Thyroid gland (tissue), 4 donors: ENCODE results near the gene ACBD7. TPM values are rescaled to one million over a fixed set of nuclear protein-coding genes. Genes with fewer than 3 reads are reported as not detected.

Source experiments
- DNase-seq, 2 donors: peaks; one replicate each; pipeline ENCODE4 v3.0.0-alpha.2; 2019
- H3K27ac ChIP-seq, 3 donors: fragments of 200-600 bp; sonication (generic); 1 replicate in 2 of 3; 2 replicates in 1 of 3; pipeline ENCODE4 v1.5.1; 2016 to 2019; ENCODE audit warnings: mild to moderate bottlenecking in 1 of 3, moderate library complexity in 1 of 3
- H3K27me3 ChIP-seq: fragments of 200-600 bp; sonication (generic); one replicate; pipeline ENCODE4 v1.5.1; 2019
- H3K36me3 ChIP-seq, 2 donors: fragments of 200-600 bp; sonication (generic); one replicate each; pipeline ENCODE4 v1.5.1; 2016 to 2019
- H3K4me1 ChIP-seq, 2 donors: fragments of 200-600 bp; sonication (generic); one replicate each; pipeline ENCODE4 v1.5.1; 2017 to 2019
- H3K4me3 ChIP-seq, 3 donors: fragments of 200-600 bp; sonication (generic); replicated peaks in 1 of 3; 1 replicate in 2 of 3; 2 replicates in 1 of 3; pipeline ENCODE4 v1.5.1; 2016; ENCODE audit warnings: mild to moderate bottlenecking in 1 of 3
- H3K9me3 ChIP-seq: fragments of 200-600 bp; sonication (generic); one replicate; pipeline ENCODE4 v1.5.1; 2017
- POLR2A ChIP-seq, 2 donors: fragments of 450-650 bp; IDR thresholded peaks; one replicate each; pipeline ENCODE4 v1.6.1; 2017; ENCODE audit warnings: antibody characterized with exemption in 2 of 2, mild to moderate bottlenecking in 2 of 2, moderate library complexity in 1 of 2
- WGBS, 2 donors: methylation state at CpG; one replicate each; pipeline ENCODE4 v1.1.5; 2017; 5-methylcytosine and 5-hydroxymethylcytosine counted together
- intact Hi-C: fragments of 100-400 bp; cut with DNase I; formaldehyde crosslinking; loops from one replicate; pipeline ENCODE4 v1.15.1; 2023
- total RNA-seq, 4 donors: library from RNA; depleted of rRNA; stranded (reverse); fragments of >200 nt; gene quantifications; one replicate each; pipeline ENCODE4 v1.2.3, GENCODE V29; 2016
- TF ChIP-seq, protein P1 (sequence below), 6 experiments: fragments of 200-600 bp in 3 of 6; fragments of 450-650 bp in 3 of 6; sonication (generic) in 3 of 6; IDR thresholded peaks; one replicate each; pipeline ENCODE4 v1.5.1; 2016 to 2019; ENCODE audit warnings: antibody characterized with exemption in 6 of 6, mild to moderate bottlenecking in 2 of 6, inconsistent platforms in 1 of 6, moderate library complexity in 1 of 6

ACBD7 gene
- total RNA-seq, 4 donors from 2014 or later, result 0.54 to 1.3 (median 1.0) TPM

DNA sequence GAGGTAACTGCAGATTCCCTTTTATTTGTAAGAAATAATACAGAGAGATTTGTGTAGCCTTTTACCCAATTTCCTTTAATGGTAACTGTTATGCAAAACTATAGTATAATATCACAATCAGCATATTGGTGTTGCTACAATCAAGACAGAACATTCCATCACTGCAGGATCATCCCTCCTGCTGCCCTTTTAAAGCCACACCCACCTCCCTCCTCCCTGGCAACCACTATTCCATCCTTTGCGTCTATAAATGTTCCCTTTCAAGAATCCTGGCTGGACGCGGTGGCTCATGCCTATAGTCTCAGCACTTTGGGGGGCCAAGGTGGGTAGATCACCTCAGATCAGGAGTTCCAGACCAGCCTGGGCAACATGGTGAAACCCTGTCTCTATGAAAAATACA is 13.2 kb downstream of the ACBD7 start:
- TF ChIP-seq POLR2A (IDR thresholded peaks at IDR 0.05), result no peak
- TF ChIP-seq, protein P1, sequence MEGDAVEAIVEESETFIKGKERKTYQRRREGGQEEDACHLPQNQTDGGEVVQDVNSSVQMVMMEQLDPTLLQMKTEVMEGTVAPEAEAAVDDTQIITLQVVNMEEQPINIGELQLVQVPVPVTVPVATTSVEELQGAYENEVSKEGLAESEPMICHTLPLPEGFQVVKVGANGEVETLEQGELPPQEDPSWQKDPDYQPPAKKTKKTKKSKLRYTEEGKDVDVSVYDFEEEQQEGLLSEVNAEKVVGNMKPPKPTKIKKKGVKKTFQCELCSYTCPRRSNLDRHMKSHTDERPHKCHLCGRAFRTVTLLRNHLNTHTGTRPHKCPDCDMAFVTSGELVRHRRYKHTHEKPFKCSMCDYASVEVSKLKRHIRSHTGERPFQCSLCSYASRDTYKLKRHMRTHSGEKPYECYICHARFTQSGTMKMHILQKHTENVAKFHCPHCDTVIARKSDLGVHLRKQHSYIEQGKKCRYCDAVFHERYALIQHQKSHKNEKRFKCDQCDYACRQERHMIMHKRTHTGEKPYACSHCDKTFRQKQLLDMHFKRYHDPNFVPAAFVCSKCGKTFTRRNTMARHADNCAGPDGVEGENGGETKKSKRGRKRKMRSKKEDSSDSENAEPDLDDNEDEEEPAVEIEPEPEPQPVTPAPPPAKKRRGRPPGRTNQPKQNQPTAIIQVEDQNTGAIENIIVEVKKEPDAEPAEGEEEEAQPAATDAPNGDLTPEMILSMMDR (IDR thresholded peaks at IDR 0.05), result no peak
- Histone ChIP-seq H3K27me3 (no peaks in the 10 kb centered on the region), H3K9me3 (no peaks in the 10 kb centered on the region), H3K27ac (no peak overlapping the region), H3K36me3 (no peaks in the 10 kb centered on the region), H3K4me3 (no peak overlapping the region), H3K4me1 (no peaks in the 10 kb centered on the region)
- WGBS, 2 donors, result 94 to 97% methylated on average over 3 of the region's 3 CpGs
- DNase-seq, result no peak
- intact Hi-C loops, result no loop called here

DNA sequence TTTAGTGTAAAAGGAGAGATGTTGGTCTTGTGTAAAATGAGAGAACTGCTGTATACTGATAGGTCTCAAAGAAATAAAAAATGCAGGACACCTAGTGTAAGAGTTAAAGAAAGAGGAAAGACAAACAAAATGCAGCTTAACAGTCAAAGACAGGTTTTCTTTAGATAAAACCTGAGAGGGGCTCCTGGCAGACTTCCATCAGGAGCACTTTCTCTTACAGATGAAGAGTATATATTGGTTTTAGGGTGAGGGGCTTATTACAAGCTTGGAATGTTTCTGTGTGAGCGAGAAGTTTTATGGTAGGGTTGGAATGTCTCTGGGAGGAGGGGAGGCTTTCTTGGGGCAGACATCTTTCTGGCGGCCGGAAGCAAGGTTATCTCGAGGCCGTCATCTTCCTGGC is 16.2 kb downstream of the ACBD7 start:
- WGBS, 2 donors, result 84 to 95% methylated on average over 5 of the region's 5 CpGs
- no peaks in the 10 kb centered on the region for H3K27me3 ChIP-seq
- no peak overlapping the region for H3K4me3 ChIP-seq
- H3K9me3 ChIP-seq, result no peaks in the 10 kb centered on the region
- H3K27ac ChIP-seq, result no peak overlapping the region
- no peaks in the 10 kb centered on the region for H3K4me1 ChIP-seq
- no peak for DNase-seq
- no peaks in the 10 kb centered on the region for H3K36me3 ChIP-seq
- no peak for TF ChIP-seq POLR2A (IDR thresholded peaks at IDR 0.05)
- TF ChIP-seq, protein P1 (IDR thresholded peaks at IDR 0.05), result no peak
- intact Hi-C loops, result no loop called here

DNA sequence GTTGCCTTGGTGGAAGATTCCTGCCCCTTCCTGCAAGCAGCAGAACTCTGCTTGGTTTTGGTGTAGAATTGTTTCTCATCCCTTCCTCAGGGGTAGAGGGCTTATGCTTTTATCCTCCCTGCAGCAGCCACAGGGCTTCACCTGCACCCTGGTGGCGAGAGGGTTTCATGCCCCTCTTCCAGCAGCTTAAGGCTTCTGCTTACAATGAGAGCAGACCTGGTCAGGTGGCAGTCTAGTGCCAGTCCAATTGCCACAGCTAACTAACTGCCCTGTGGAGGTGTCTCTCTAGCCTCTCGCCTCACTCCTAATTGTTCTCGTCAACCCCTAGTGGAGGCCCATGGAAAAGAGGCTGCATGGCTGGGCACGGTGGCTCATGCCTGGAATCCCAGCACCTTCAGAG is 19.3 kb downstream of the ACBD7 start:
- no peak for TF ChIP-seq POLR2A (IDR thresholded peaks at IDR 0.05)
- TF ChIP-seq, protein P1 (IDR thresholded peaks at IDR 0.05), result no peak
- Histone ChIP-seq H3K4me1 (no peaks in the 10 kb centered on the region), H3K9me3 (no peaks in the 10 kb centered on the region), H3K36me3 (no peaks in the 10 kb centered on the region), H3K27me3 (no peaks in the 10 kb centered on the region), H3K4me3 (no peak overlapping the region), H3K27ac (no peak overlapping the region)
- intact Hi-C loops, result no loop called here
- DNase-seq, result no peak
- 71 to 79% methylated on average over 3 to 4 of the region's 4 CpGs for WGBS, 2 donors

DNA sequence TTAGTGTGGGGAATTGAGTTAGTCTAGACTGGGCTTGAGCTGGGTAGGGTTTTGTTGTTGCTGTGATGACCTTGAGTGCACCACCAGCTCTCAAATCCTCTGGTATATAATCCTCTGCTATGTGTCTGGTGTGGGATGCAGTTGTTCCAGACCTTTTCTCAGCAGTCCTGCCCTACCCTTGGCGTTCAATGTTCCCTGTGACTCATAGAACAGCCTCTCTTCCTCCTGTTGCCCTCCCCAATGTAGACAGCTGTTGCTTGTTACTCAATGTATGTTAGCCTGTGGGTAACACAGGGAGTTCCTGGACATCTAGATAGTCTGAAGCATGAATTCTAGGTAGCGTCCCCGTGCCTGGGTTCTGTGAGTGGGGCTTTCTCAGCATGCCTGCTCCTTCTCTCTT is 19.8 kb downstream of the ACBD7 start:
- Histone ChIP-seq H3K27me3 (no peaks in the 10 kb centered on the region), H3K27ac (no peak overlapping the region), H3K4me1 (no peaks in the 10 kb centered on the region), H3K36me3 (no peaks in the 10 kb centered on the region), H3K9me3 (no peaks in the 10 kb centered on the region), H3K4me3 (no peak overlapping the region)
- 92 to 97% methylated on average over 3 of the region's 3 CpGs for WGBS, 2 donors
- DNase-seq, result no peak
- TF ChIP-seq POLR2A (IDR thresholded peaks at IDR 0.05), result no peak
- TF ChIP-seq, protein P1 (IDR thresholded peaks at IDR 0.05), result no peak
- intact Hi-C loops, result no loop called here

DNA sequence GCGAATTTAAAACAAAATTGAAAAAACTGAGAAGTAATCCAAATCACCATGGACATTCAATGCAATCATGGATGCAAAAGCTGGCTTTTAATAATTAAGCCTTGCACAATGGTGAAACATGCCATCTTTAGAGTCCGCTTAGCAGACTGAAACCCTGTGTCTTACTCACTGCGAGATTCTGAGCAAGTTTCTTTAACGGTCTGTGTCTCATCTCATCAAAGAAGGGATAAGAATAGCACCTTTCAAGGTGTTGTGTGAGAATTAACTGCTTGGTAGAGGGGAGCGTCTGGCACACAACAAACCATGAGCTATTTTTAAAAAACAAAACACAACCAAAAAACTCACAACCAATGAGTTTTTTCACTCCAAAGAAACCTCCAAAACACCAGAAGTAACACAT is 21.4 kb downstream of the ACBD7 start:
- no peaks in the 10 kb centered on the region for H3K4me1 ChIP-seq
- 94% methylated on average over 5 of the region's 5 CpGs for WGBS, 2 donors
- no peak for DNase-seq

More for the DNA sequence above, 21.4 kb downstream of the ACBD7 start:
- no peaks in the 10 kb centered on the region for H3K27me3 ChIP-seq
- H3K27ac ChIP-seq, result no peak overlapping the region
- H3K36me3 ChIP-seq, result no peaks in the 10 kb centered on the region
- no peak overlapping the region for H3K4me3 ChIP-seq
- TF ChIP-seq, protein P1 (IDR thresholded peaks at IDR 0.05), result no peak
- TF ChIP-seq POLR2A (IDR thresholded peaks at IDR 0.05), result no peak
- no peaks in the 10 kb centered on the region for H3K9me3 ChIP-seq
- intact Hi-C loops, result no loop called here
